22Rv1 (cell line): ENCODE measurements around the gene TPH2.

Experiments
- H3K27ac ChIP-seq: fragments of 450-650 bp; 2 replicates; pipeline ENCODE4 v1.5.1; 2017
- CTCF ChIP-seq: fragments of 450-650 bp; IDR thresholded peaks from 2 replicates; pipeline ENCODE4 v1.5.1; 2017; ENCODE audit warnings: mild to moderate bottlenecking
- ZFX ChIP-seq: fragments of 450-650 bp; IDR thresholded peaks from 2 replicates; pipeline ENCODE4 v1.6.1; 2017; ENCODE audit warnings: antibody characterized with exemption, borderline replicate concordance

Gene TPH2

GRCh38 chr12:71938728-71939385 is at the start of gene TPH2:
Gene TPH2 (plus strand): TSS chr12:71938845. CDS start chr12:71938987, 142 bp downstream.
- no peak within 1 kb of the TSS for H3K27ac ChIP-seq
- no peak for TF ChIP-seq ZFX
- peak; percentile 98 for TF ChIP-seq CTCF

- TF ChIP-seq ZFX (no peak), CTCF (no peak)
Observed at GRCh38 chr12:71890475-71890874, 48.2 kb upstream of the TPH2 start.

GRCh38 chr12:71892059-71892458 is 46.6 kb upstream of the TPH2 start:
- TF ChIP-seq CTCF, result no peak
- no peak for TF ChIP-seq ZFX
- no peak overlapping the region for H3K27ac ChIP-seq

More at GRCh38 chr12:71890475-71890874, 48.2 kb upstream of the TPH2 start:
- H3K27ac ChIP-seq, result no peak overlapping the region

GRCh38 chr12:71896205-71896882 is 42.3 kb upstream of the TPH2 start:
- H3K27ac ChIP-seq, result no peak overlapping the region
- TF ChIP-seq CTCF, result no peak
- TF ChIP-seq ZFX, result no peak

GRCh38 chr12:71900091-71900490 is 38.6 kb upstream of the TPH2 start:
- H3K27ac ChIP-seq, result no peak overlapping the region
- TF ChIP-seq CTCF (peak; percentile 46; the same call in 1 of the 2 replicates), ZFX (no peak)

GRCh38 chr12:71904629-71905028 is 34.0 kb upstream of the TPH2 start:
- TF ChIP-seq ZFX, result no peak
- TF ChIP-seq CTCF, result no peak
- no peak overlapping the region for H3K27ac ChIP-seq

- no peak overlapping the region for H3K27ac ChIP-seq
- TF ChIP-seq ZFX (no peak), CTCF (no peak)
Observed at GRCh38 chr12:71935594-71935993, 3.1 kb upstream of the TPH2 start.
